Measurements from ENCODE around the gene STUM.
A peak's percentile ranks its signal among the peaks of the same experiment; 100 is the strongest.

The STUM gene

DNA sequence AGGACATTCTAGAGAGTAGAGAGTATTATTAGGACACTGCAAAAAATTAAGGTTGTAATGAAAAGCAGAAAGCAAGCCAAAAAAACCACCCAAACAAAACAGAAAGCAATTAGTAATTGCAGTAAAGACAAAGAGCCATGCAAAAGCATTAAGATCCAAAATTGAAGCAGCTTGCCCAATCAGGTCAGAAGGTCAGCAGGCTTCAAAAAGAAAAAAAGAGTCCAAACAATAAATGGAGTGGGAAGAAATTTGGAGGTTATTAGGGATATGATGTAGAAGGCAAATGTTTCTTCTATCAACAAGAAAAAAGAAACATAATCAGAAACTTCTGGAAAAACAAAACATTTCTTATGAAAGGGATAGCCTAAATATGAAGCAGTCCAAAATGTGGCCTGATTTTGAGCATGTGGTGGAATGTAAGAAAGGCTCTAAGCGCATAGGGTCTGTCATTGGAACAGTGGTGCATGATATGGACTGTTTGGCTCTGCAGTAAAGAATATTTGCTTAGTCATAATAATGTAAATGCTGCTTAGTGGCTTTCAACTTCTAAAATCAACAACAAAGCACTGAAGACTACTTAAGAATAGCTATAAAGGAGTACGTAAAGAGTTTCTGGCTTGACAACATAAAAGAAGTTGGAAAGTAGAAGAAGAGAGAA is 4.8 kb downstream of the STUM start:
- Histone ChIP-seq H3K27me3 (peaks cover 36 to 46% (median 37%) of the 10 kb centered on the region in 11 experiments), H3K4me1 (peaks cover 12 to 24% (median 18%) of the 10 kb centered on the region in 10 experiments)

DNA sequence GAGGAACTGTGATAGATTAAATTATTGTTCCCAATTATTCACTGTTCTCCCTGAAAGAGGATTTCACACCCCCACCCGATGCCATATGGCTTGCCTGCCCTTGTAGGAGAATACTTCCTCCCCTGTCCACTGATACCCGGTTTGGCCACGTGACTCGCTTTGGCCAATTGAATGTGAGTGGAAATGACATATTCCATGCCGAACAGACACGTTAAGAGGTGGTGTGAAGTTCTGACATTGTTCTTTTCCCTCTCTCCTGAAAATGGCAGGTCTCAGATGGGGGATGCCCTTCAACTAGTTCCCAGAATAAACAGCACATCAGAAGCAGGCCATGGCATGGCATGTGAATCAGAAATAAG is 5.3 kb downstream of the STUM start:
- no peaks in the 10 kb centered on the region for H3K36me3 ChIP-seq
- H3K4me1 ChIP-seq: peaks cover 9 to 24% (median 16%) of the 10 kb centered on the region in 10 experiments
- H3K27me3 ChIP-seq: peaks cover 31 to 41% (median 32%) of the 10 kb centered on the region in 11 experiments
- no peak overlapping the region for H3K27ac ChIP-seq
- peaks cover 0 to 18% (median 13%) of the 10 kb centered on the region in 11 experiments; a peak in 14 of 22 replicates for H4K20me1 ChIP-seq
- no peak for TF ChIP-seq Cebpa-rat (IDR thresholded peaks at IDR 0.05)
- no peak overlapping the region for H3K9ac ChIP-seq
- H3K4me2 ChIP-seq: no peak overlapping the region
- no peak overlapping the region for H3K4me3 ChIP-seq
- peaks cover 0 to 10% (median 3%) of the 10 kb centered on the region in 11 experiments; a peak in 5 of 22 replicates for H3K9me3 ChIP-seq (replicated peaks in 1 of 11)

More for the DNA sequence above, 4.8 kb downstream of the STUM start:
- Histone ChIP-seq H4K20me1 (peaks cover 0 to 21% (median 15%) of the 10 kb centered on the region in 11 experiments; a peak in 14 of 22 replicates), H3K27ac (no peak overlapping the region), H3K9me3 (replicated peaks in 1 of 11) (peaks cover 0 to 10% (median 3%) of the 10 kb centered on the region in 11 experiments; a peak in 5 of 22 replicates), H3K4me2 (no peak overlapping the region), H3K36me3 (no peaks in the 10 kb centered on the region), H3K9ac (no peak overlapping the region), H3K4me3 (no peak overlapping the region)
- no peak for TF ChIP-seq Cebpa-rat (IDR thresholded peaks at IDR 0.05)

DNA sequence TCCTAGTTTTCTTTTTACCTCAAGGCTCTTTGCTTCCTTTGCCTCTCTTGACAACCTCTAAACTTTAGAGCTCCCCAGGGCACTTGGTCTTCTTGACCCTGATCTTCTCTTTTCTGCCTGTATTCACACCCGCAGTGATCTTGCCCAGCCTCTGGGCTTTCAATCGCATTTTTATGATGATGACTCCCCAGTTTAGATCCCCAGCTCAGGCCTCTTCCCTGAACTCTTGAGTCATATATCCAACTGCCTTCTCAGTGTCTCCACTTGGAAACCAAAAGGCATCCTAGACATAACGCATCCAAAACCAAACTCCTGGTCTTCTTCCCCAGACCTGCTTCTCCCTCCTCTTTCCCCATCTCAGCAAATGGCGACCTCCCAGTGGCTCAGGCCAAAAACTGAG is 6.5 kb downstream of the STUM start:
- peaks cover 0 to 6% (median 1%) of the 10 kb centered on the region in 11 experiments; a peak in 9 of 22 replicates for H4K20me1 ChIP-seq
- H3K27ac ChIP-seq: no peak overlapping the region
- no peak for TF ChIP-seq Cebpa-rat (IDR thresholded peaks at IDR 0.05)
- H3K27me3 ChIP-seq: peaks cover 19 to 29% (median 20%) of the 10 kb centered on the region in 11 experiments
- H3K4me3 ChIP-seq: no peak overlapping the region
- no peak overlapping the region for H3K9ac ChIP-seq
- no peaks in the 10 kb centered on the region for H3K36me3 ChIP-seq
- peaks cover 0 to 12% (median 4%) of the 10 kb centered on the region in 10 experiments; a peak in 13 of 20 replicates for H3K4me1 ChIP-seq
- peaks cover 0 to 10% (median 3%) of the 10 kb centered on the region in 11 experiments; a peak in 5 of 22 replicates for H3K9me3 ChIP-seq (replicated peaks in 1 of 11)
- no peak overlapping the region for H3K4me2 ChIP-seq

DNA sequence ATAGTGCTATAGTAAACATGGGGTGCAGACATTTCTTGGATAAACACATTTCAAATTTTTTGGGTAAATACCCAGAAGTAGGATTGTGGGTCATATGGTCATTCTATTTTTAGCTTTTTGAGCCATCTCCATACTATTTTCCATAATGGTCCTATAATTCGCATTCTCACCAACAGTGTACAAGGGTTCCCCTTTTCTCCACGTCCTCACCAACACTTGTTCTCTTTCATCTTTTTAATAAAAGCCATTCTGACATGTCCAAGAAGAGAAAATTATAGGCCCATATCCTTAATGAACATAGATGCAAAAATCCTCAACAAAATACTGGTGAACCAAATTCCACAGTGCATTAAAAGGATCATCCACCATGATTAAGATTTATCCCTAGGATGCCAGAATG is 8.9 kb downstream of the STUM start:
- no peak overlapping the region for H3K27ac ChIP-seq
- TF ChIP-seq Cebpa-rat (IDR thresholded peaks at IDR 0.05): no peak

DNA sequence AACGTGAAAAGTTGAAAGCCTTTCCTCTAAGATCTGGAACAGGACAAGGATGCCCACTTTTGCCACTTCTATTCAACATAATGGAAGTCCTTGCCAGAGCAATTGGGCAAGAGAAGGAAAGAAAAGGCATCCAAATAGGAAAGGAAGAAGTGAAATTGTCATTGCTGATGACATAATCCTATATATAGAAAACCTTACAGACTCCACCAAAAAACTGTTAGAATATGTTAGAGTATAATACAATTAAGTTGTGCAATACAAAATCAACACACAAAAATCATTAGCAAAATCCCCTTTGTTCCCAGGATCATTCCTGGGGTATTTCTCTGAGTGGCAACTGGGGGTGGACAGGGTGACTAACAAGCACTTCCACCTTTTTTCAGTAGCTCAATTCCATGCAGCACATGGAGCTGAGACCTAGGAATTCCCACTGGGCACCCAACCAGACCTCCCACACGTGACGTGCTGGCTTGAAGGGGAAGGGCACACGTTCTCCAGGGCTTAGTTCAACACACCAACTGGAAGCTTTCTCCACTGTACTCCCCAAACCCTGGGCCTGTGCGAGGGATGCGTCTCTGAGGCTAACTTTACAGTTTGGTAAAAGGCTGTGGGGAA is 9.6 kb downstream of the STUM start:
- Histone ChIP-seq H3K9me3 (replicated peaks in 1 of 11) (peaks cover 0 to 10% (median 3%) of the 10 kb centered on the region in 11 experiments; a peak in 5 of 22 replicates), H3K36me3 (no peaks in the 10 kb centered on the region), H4K20me1 (no peaks in the 10 kb centered on the region), H3K9ac (no peak overlapping the region), H3K4me1 (peaks cover 0 to 12% (median 2%) of the 10 kb centered on the region in 10 experiments; a peak in 8 of 20 replicates), H3K27ac (peak overlapping the region in 1 of 11 experiments; percentile 49; a peak in 2 of 22 replicates), H3K4me3 (no peak overlapping the region), H3K27me3 (0 out of 22 replicates have a peak, but pooled peaks cover 0 to under 1% (median 0%) of the 10 kb centered on the region in 11 experiments), H3K4me2 (peak overlapping the region in 5 of 11 experiments; percentile 4 to 55 (median 39); a peak in 6 of 22 replicates)
- peak in 1 of 11 experiments; percentile 18; a peak in 1 of 22 replicates for TF ChIP-seq Cebpa-rat (IDR thresholded peaks at IDR 0.05)

More for the DNA sequence above, 8.9 kb downstream of the STUM start:
- Histone ChIP-seq H3K4me1 (peaks cover 0 to 12% (median 2%) of the 10 kb centered on the region in 10 experiments; a peak in 8 of 20 replicates), H3K4me2 (no peak overlapping the region; a peak in 1 of 22 replicates), H3K27me3 (peaks cover 0 to 8% (median 0%) of the 10 kb centered on the region in 11 experiments; a peak in 2 of 22 replicates), H3K9me3 (replicated peaks in 1 of 11) (peaks cover 0 to 10% (median 3%) of the 10 kb centered on the region in 11 experiments; a peak in 5 of 22 replicates), H3K4me3 (no peak overlapping the region), H3K36me3 (no peaks in the 10 kb centered on the region), H4K20me1 (no peaks in the 10 kb centered on the region), H3K9ac (no peak overlapping the region)

DNA sequence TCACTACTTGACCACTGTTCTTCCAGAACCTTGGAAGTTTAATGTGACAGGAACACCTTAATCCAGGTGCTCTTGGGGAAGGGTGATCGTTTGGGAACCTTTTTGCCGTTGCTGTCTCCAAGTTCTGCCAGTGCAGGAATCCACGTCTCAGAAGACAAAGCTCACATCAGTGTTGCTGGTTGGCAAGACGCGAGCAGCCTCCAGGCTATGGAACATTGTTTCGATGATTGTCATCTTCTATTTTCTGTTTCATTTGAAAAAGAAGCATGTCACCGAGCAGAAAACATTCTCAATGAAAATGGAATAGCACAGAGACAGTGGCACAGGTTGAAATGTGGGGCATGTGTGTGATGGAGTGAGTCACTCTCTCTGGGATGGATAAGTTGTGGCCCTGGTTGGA is 11.7 kb downstream of the STUM start:
- Histone ChIP-seq H3K4me2 (no peak overlapping the region), H3K27me3 (no peaks in the 10 kb centered on the region), H4K20me1 (no peaks in the 10 kb centered on the region), H3K4me1 (peaks cover 0 to 12% (median 2%) of the 10 kb centered on the region in 10 experiments; a peak in 8 of 20 replicates), H3K36me3 (no peaks in the 10 kb centered on the region), H3K4me3 (no peak overlapping the region), H3K9ac (no peak overlapping the region), H3K9me3 (replicated peaks in 1 of 11) (peaks cover 0 to 10% (median 3%) of the 10 kb centered on the region in 11 experiments; a peak in 5 of 22 replicates), H3K27ac (no peak overlapping the region)
- TF ChIP-seq Cebpa-rat (IDR thresholded peaks at IDR 0.05): no peak

DNA sequence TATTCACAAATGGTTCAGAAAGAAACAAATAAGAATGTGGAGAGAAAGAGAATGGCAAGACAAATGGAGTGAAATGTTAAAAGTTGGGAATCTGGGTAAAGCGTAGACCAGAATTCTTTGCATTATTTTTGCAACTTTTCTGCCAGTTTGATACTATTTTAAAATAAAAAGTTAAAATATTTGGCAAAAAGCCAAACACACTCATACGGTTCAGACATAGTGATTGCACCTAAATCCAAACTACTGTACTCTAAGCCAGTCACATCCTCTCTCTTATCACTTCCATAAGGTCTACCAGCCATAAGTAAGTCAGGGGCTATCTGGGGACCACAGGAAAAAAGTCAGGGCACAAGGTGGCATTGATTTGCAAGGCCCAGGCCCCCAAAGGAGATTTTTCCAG is 14.4 kb downstream of the STUM start:
- H3K36me3 ChIP-seq: no peaks in the 10 kb centered on the region
- H3K27ac ChIP-seq: no peak overlapping the region
- no peak overlapping the region for H3K9ac ChIP-seq
- TF ChIP-seq Cebpa-rat (IDR thresholded peaks at IDR 0.05): no peak
- no peaks in the 10 kb centered on the region for H3K27me3 ChIP-seq
- peaks cover 0 to 7% (median 2%) of the 10 kb centered on the region in 10 experiments; a peak in 8 of 20 replicates for H3K4me1 ChIP-seq
- H3K9me3 ChIP-seq (replicated peaks in 1 of 11): no peaks in the 10 kb centered on the region
- no peaks in the 10 kb centered on the region for H4K20me1 ChIP-seq
- no peak overlapping the region for H3K4me3 ChIP-seq
- no peak overlapping the region for H3K4me2 ChIP-seq

DNA sequence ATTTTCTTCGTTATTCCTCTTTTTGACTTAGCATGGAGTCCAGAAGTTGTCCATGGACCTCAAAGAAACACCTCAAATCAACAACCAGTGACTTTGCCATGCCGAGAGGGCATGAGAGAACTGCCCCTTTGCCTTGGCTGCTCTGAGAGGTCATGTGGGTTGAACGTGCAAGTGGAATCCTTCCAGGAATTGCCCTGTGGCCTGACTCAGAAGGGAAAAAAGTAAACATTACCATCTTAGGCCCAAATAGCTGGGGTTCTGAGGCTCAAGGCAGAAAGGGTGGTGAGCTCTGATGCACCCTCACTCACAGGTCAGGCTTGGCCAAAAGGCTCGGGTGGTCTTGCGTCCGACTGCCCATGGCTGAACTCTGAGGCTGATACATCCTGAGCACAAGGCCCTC is 15.1 kb downstream of the STUM start:
- no peaks in the 10 kb centered on the region for H4K20me1 ChIP-seq
- H3K4me2 ChIP-seq: no peak overlapping the region
- H3K27me3 ChIP-seq: no peaks in the 10 kb centered on the region
- no peaks in the 10 kb centered on the region for H3K9me3 ChIP-seq (replicated peaks in 1 of 11)
- TF ChIP-seq Cebpa-rat (IDR thresholded peaks at IDR 0.05): no peak
- no peak overlapping the region for H3K9ac ChIP-seq
- no peak overlapping the region for H3K27ac ChIP-seq
- no peaks in the 10 kb centered on the region for H3K36me3 ChIP-seq
- H3K4me3 ChIP-seq: no peak overlapping the region
- H3K4me1 ChIP-seq: peaks cover 0 to 3% (median 0%) of the 10 kb centered on the region in 10 experiments; a peak in 4 of 20 replicates

DNA sequence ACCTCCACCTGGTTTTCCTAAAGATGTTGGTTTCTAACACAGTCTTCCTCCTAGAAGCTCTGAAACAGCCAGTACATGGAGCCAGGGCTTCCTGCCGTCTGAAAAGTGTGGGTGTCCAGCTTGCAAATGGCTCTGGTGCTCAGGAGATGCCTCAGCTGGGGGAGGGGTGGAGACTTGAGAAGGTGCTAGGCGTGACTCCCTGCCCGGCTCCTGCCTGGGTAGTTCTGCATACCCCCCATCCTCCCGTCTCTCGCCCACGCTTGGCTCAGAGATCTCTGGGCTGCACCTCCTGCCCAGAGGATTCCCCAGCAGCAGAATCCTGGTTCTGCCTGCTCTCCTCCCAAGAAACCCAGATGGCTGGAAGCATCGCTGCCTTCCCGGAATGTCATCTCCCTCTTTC is 16.9 kb downstream of the STUM start:
- Histone ChIP-seq H4K20me1 (no peaks in the 10 kb centered on the region), H3K27me3 (no peaks in the 10 kb centered on the region), H3K4me2 (no peak overlapping the region), H3K4me3 (no peak overlapping the region), H3K27ac (no peak overlapping the region), H3K9me3 (replicated peaks in 1 of 11) (no peaks in the 10 kb centered on the region), H3K4me1 (peaks cover 0 to 21% (median 15%) of the 10 kb centered on the region in 10 experiments; a peak in 15 of 20 replicates), H3K36me3 (no peaks in the 10 kb centered on the region), H3K9ac (no peak overlapping the region)
- TF ChIP-seq Cebpa-rat (IDR thresholded peaks at IDR 0.05): no peak

Data from BLaER1 treated with 17β-estradiol and CSF1 and Interleukin-3, amounts not matched to agents 10 nM and 100 nM (cell line).